Ascending aorta (tissue), 2 donors: Measurements from ENCODE around the gene FAM163A. TPM values are rescaled to one million over a fixed set of nuclear protein-coding genes. Genes with fewer than 3 reads are reported as not detected.

Experiments
- DNase-seq, 2 donors: peaks; one replicate each; pipeline ENCODE4 v3.0.0-alpha.2; 2019; ENCODE audit warnings: low spot score in 2 of 2
- H3K27ac ChIP-seq, 2 donors: fragments of 200-600 bp; sonication (generic); one replicate each; pipeline ENCODE4 v1.5.1; 2016 to 2017; ENCODE audit warnings: mild to moderate bottlenecking in 1 of 2
- H3K27me3 ChIP-seq: fragments of 200-600 bp; sonication (generic); one replicate; pipeline ENCODE4 v1.5.1; 2017
- H3K36me3 ChIP-seq, 2 donors: fragments of 200-600 bp; sonication (generic); one replicate each; pipeline ENCODE4 v1.5.1; 2016
- H3K4me1 ChIP-seq, 2 donors: fragments of 200-600 bp; sonication (generic); one replicate each; pipeline ENCODE4 v1.5.1; 2016 to 2017; ENCODE audit warnings: mild to moderate bottlenecking in 1 of 2
- H3K4me3 ChIP-seq, 2 donors: fragments of 200-600 bp; sonication (generic); one replicate each; pipeline ENCODE4 v1.5.1; 2016 to 2017; ENCODE audit warnings: mild to moderate bottlenecking in 1 of 2
- H3K9me3 ChIP-seq, 2 donors: fragments of 200-600 bp; sonication (generic); one replicate each; pipeline ENCODE4 v1.5.1; 2016
- CTCF ChIP-seq, 3 experiments: fragments of 200-600 bp in 2 of 3; fragments of 450-650 bp in 1 of 3; sonication (generic) in 2 of 3; IDR thresholded peaks; one replicate each; pipeline ENCODE4 v1.5.1; 2016 to 2019; ENCODE audit warnings: antibody characterized with exemption in 3 of 3, mild to moderate bottlenecking in 1 of 3, moderate library complexity in 1 of 3
- intact Hi-C: fragments of 100-400 bp; cut with DNase I; formaldehyde crosslinking; loops from one replicate; pipeline ENCODE4 v1.15.1; 2023
- total RNA-seq: library from RNA; depleted of rRNA; stranded (reverse); fragments of >200 nt; gene quantifications from one replicate; pipeline ENCODE4 v1.1.0, GENCODE V29; 2016

FAM163A gene
- total RNA-seq, 1 donor from 2014 or later = not detected

- no peaks in the 10 kb centered on the region for H3K36me3 ChIP-seq
- no peak overlapping the region for H3K4me3 ChIP-seq
- H3K27ac ChIP-seq = no peak overlapping the region
- intact Hi-C loops = no loop called here
- no peak for TF ChIP-seq CTCF (IDR thresholded peaks at IDR 0.05)
- H3K9me3 ChIP-seq = no peaks in the 10 kb centered on the region
- peaks cover 3 to 10% of the 10 kb centered on the region in 2 donors for H3K4me1 ChIP-seq
- DNase-seq = no peak
- H3K27me3 ChIP-seq = no peaks in the 10 kb centered on the region
Measured at GRCh38 chr1:179817056-179817455, 74.0 kb downstream of the FAM163A start.

- Histone ChIP-seq H3K4me3 (no peak overlapping the region), H3K36me3 (no peaks in the 10 kb centered on the region), H3K9me3 (no peaks in the 10 kb centered on the region), H3K27ac (no peak overlapping the region), H3K4me1 (peaks cover 3 to 10% of the 10 kb centered on the region in 2 donors), H3K27me3 (no peaks in the 10 kb centered on the region)
- intact Hi-C loops = no loop called here
- DNase-seq = peak in 1 of 2 donors; percentile 11
- TF ChIP-seq CTCF (IDR thresholded peaks at IDR 0.05) = no peak
Measured at GRCh38 chr1:179817789-179818188, 74.7 kb downstream of the FAM163A start.

- no peak for TF ChIP-seq CTCF (IDR thresholded peaks at IDR 0.05)
- Histone ChIP-seq H3K9me3 (no peaks in the 10 kb centered on the region), H3K36me3 (no peaks in the 10 kb centered on the region), H3K27ac (no peak overlapping the region), H3K27me3 (no peaks in the 10 kb centered on the region), H3K4me3 (no peak overlapping the region), H3K4me1 (peaks cover 3 to 10% of the 10 kb centered on the region in 2 donors)
- intact Hi-C loops = no loop called here
- DNase-seq = no peak
Measured at GRCh38 chr1:179818260-179818659, 75.2 kb downstream of the FAM163A start.

GRCh38 chr1:179818743-179819173 is 75.7 kb downstream of the FAM163A start:
- peak in 1 of 2 donors; percentile 28 for DNase-seq
- Histone ChIP-seq H3K4me1 (peaks cover 3 to 10% of the 10 kb centered on the region in 2 donors), H3K4me3 (no peak overlapping the region), H3K27ac (no peak overlapping the region), H3K27me3 (no peaks in the 10 kb centered on the region), H3K9me3 (no peaks in the 10 kb centered on the region), H3K36me3 (no peaks in the 10 kb centered on the region)
- intact Hi-C loops = no loop called here
- no peak for TF ChIP-seq CTCF (IDR thresholded peaks at IDR 0.05)

GRCh38 chr1:179820226-179820970 is 77.3 kb downstream of the FAM163A start:
- intact Hi-C loops = no loop called here
- Histone ChIP-seq H3K4me1 (peaks cover 2 to 4% of the 10 kb centered on the region in 2 donors), H3K27ac (no peak overlapping the region), H3K27me3 (no peaks in the 10 kb centered on the region), H3K36me3 (no peaks in the 10 kb centered on the region), H3K4me3 (no peak overlapping the region), H3K9me3 (no peaks in the 10 kb centered on the region)
- DNase-seq = peak in 1 of 2 donors; percentile 31
- no peak for TF ChIP-seq CTCF (IDR thresholded peaks at IDR 0.05)
